Mesenchymal stem cell (in vitro differentiated cells and primary cell): ENCODE results near the gene NAPG.
A peak's percentile ranks its signal among the peaks of the same experiment; 100 is the strongest.
"Not testable (repeated sequence)": the region's sequence is repeated elsewhere in the genome, so short reads cannot be mapped to it uniquely, and the experiment has no call there.

Experiments used
- DNase-seq: peaks from one replicate; pipeline ENCODE4 v3.0.0-alpha.2; 2013
- H2AFZ ChIP-seq: one replicate; pipeline ENCODE4 v1.6.1; 2013; ENCODE audit warnings: low read depth, mild to moderate bottlenecking, control low read depth, inconsistent platforms, low read length, moderate library complexity
- H2AK5ac ChIP-seq: 2 replicates; pipeline ENCODE4 v1.6.1; 2013; ENCODE audit warnings: low read length, moderate library complexity, mild to moderate bottlenecking, inconsistent platforms; ENCODE audit not compliant: severe bottlenecking
- H2BK120ac ChIP-seq: one replicate; pipeline ENCODE4 v1.6.1; 2013; ENCODE audit warnings: low read depth, mild to moderate bottlenecking, inconsistent platforms, low read length, moderate library complexity
- H2BK12ac ChIP-seq, 2 experiments: one replicate each; pipeline ENCODE4 v1.6.1; 2013; ENCODE audit warnings: inconsistent platforms in 2 of 2, low read length in 2 of 2, mild to moderate bottlenecking in 2 of 2, moderate library complexity in 2 of 2, control low read depth in 1 of 2
- H2BK15ac ChIP-seq: one replicate; pipeline ENCODE4 v1.6.1; 2013; ENCODE audit warnings: mild to moderate bottlenecking, low read depth, inconsistent platforms; ENCODE audit not compliant: poor library complexity, severe bottlenecking
- H2BK5ac ChIP-seq: 2 replicates; pipeline ENCODE4 v1.6.1; 2013; ENCODE audit warnings: low read depth, mild to moderate bottlenecking, low read length, control low read depth, inconsistent platforms; ENCODE audit not compliant: poor library complexity, severe bottlenecking
- H3K14ac ChIP-seq, 2 experiments: one replicate each; pipeline ENCODE4 v1.6.1; 2013; ENCODE audit warnings: inconsistent platforms in 2 of 2, low read length in 2 of 2, control low read depth in 1 of 2, mild to moderate bottlenecking in 1 of 2, moderate library complexity in 1 of 2
- H3K18ac ChIP-seq, 2 experiments: one replicate each; pipeline ENCODE4 v1.6.1; 2013; ENCODE audit warnings: inconsistent platforms in 2 of 2, low read length in 2 of 2, control low read depth in 1 of 2, low read depth in 1 of 2, mild to moderate bottlenecking in 1 of 2
- H3K23ac ChIP-seq, 2 experiments: one replicate each; pipeline ENCODE4 v1.6.1; 2013; ENCODE audit warnings: inconsistent platforms in 2 of 2, low read length in 2 of 2, mild to moderate bottlenecking in 2 of 2, moderate library complexity in 2 of 2, control low read depth in 1 of 2
- H3K27ac ChIP-seq: 2 replicates; pipeline ENCODE4 v1.5.1; 2013; ENCODE audit warnings: mild to moderate bottlenecking, moderate library complexity, low read length, control low read depth, inconsistent platforms; ENCODE audit not compliant: poor library complexity, severe bottlenecking
- H3K27me3 ChIP-seq, 2 experiments: 2 replicates each; pipeline versions ENCODE4 v1.6.1 to v1.7.0; 2013; ENCODE audit warnings: low read length in 2 of 2, mild to moderate bottlenecking in 2 of 2, moderate library complexity in 2 of 2, control low read depth in 1 of 2, inconsistent platforms in 1 of 2; ENCODE audit not compliant: control insufficient read depth in 1 of 2, insufficient read depth in 1 of 2
- H3K36me3 ChIP-seq, 2 experiments: 2 replicates each; pipeline versions ENCODE4 v1.6.1 to v1.7.0; 2013; ENCODE audit warnings: low read length in 2 of 2, control low read depth in 1 of 2, inconsistent platforms in 1 of 2, low read depth in 1 of 2, mild to moderate bottlenecking in 1 of 2; ENCODE audit not compliant: insufficient read depth in 2 of 2, control insufficient read depth in 1 of 2
- H3K4ac ChIP-seq, 2 experiments: one replicate each; pipeline ENCODE4 v1.6.1; 2013; ENCODE audit warnings: inconsistent platforms in 2 of 2, low read length in 2 of 2, mild to moderate bottlenecking in 2 of 2, moderate library complexity in 2 of 2, control low read depth in 1 of 2, low read depth in 1 of 2
- H3K4me1 ChIP-seq: 2 replicates; pipeline ENCODE4 v1.6.1; 2013; ENCODE audit warnings: low read depth, low read length, control low read depth; ENCODE audit not compliant: control insufficient read depth, insufficient read depth
- H3K4me2 ChIP-seq: 2 replicates; pipeline ENCODE4 v1.6.1; 2013; ENCODE audit warnings: low read length, mild to moderate bottlenecking, inconsistent platforms; ENCODE audit not compliant: poor library complexity, severe bottlenecking
- H3K4me3 ChIP-seq, 2 experiments: 2 replicates each; pipeline versions ENCODE4 v1.5.1 to v1.7.0; 2013; ENCODE audit warnings: low read length in 2 of 2, mild to moderate bottlenecking in 2 of 2, control low read depth in 1 of 2, low read depth in 1 of 2; ENCODE audit not compliant: insufficient read depth in 1 of 2
- H3K79me1 ChIP-seq: replicated peaks from 2 replicates; pipeline ENCODE4 v1.6.1; 2013; ENCODE audit warnings: mild to moderate bottlenecking, control low read depth, low read length, inconsistent platforms; ENCODE audit not compliant: poor library complexity, severe bottlenecking
- H3K9ac ChIP-seq: 2 replicates; pipeline ENCODE4 v1.7.0; 2013; ENCODE audit warnings: mild to moderate bottlenecking, low read length, moderate library complexity
- H3K9me3 ChIP-seq: 2 replicates; pipeline ENCODE4 v1.7.0; 2013; ENCODE audit warnings: mild to moderate bottlenecking, low read length; ENCODE audit not compliant: control insufficient read depth
- H4K8ac ChIP-seq: one replicate; pipeline ENCODE4 v1.6.1; 2013; ENCODE audit warnings: inconsistent platforms, mild to moderate bottlenecking, low read length, moderate library complexity
- H4K91ac ChIP-seq: one replicate; pipeline ENCODE4 v1.6.1; 2013; ENCODE audit warnings: mild to moderate bottlenecking, low read length, inconsistent platforms
- WGBS: methylation state at CpG from one replicate; pipeline ENCODE4 v1.1.7; 2013; ENCODE audit warnings: mixed read lengths; 5-methylcytosine and 5-hydroxymethylcytosine counted together

The NAPG gene

GRCh38 chr18:10570622-10571021, 44.8 kb downstream of the NAPG start:
- Histone ChIP-seq H2BK120ac (no peak overlapping the region), H3K27ac (no peak overlapping the region), H2AFZ (no peak overlapping the region), H3K9ac (no peak overlapping the region), H2AK5ac (no peak overlapping the region), H2BK15ac (no peak overlapping the region), H3K23ac (no peak overlapping the region), H3K4me1 (no peaks in the 10 kb centered on the region), H3K36me3 (no peaks in the 10 kb centered on the region), H3K4me3 (no peak overlapping the region), H3K4ac (no peak overlapping the region), H3K14ac (no peak overlapping the region), H2BK12ac (no peak overlapping the region), H3K79me1 (no peaks in the 10 kb centered on the region), H2BK5ac (no peak overlapping the region), H4K8ac (no peak overlapping the region), H3K27me3 (no peaks in the 10 kb centered on the region), H3K9me3 (no peaks in the 10 kb centered on the region), H3K4me2 (no peak overlapping the region), H4K91ac (no peak overlapping the region), H3K18ac (no peak overlapping the region)
- 91% methylated on average over 1 of the region's 1 CpG for WGBS
- no peak for DNase-seq

- no peak overlapping the region for H2AK5ac ChIP-seq
- no peak overlapping the region for H2BK5ac ChIP-seq
- no peak overlapping the region for H3K4ac ChIP-seq
- H2BK120ac ChIP-seq, result no peak overlapping the region
- H3K4me3 ChIP-seq, result no peak overlapping the region
- no peak overlapping the region for H3K27ac ChIP-seq
- H4K91ac ChIP-seq, result no peak overlapping the region
- WGBS, result 71% methylated on average over 2 of the region's 2 CpGs
- DNase-seq, result no peak
- no peaks in the 10 kb centered on the region for H3K79me1 ChIP-seq
- no peak overlapping the region for H3K23ac ChIP-seq
- peak overlapping the region; percentile 14 for H2AFZ ChIP-seq
- no peak overlapping the region for H3K9ac ChIP-seq
- H2BK12ac ChIP-seq, result no peak overlapping the region
- H2BK15ac ChIP-seq, result no peak overlapping the region
- H4K8ac ChIP-seq, result no peak overlapping the region
- H3K18ac ChIP-seq, result no peak overlapping the region
- no peaks in the 10 kb centered on the region for H3K9me3 ChIP-seq
- no peak overlapping the region for H3K4me2 ChIP-seq
- no peaks in the 10 kb centered on the region for H3K4me1 ChIP-seq
- no peaks in the 10 kb centered on the region for H3K27me3 ChIP-seq
- no peaks in the 10 kb centered on the region for H3K36me3 ChIP-seq
- H3K14ac ChIP-seq, result no peak overlapping the region
Observed at GRCh38 chr18:10571537-10571936, 45.7 kb downstream of the NAPG start.

GRCh38 chr18:10573261-10573660, 47.4 kb downstream of the NAPG start:
- not testable (repeated sequence) for H3K23ac ChIP-seq, H3K4me2 ChIP-seq, H3K18ac ChIP-seq, H2AFZ ChIP-seq, H4K91ac ChIP-seq, H3K4ac ChIP-seq, H3K14ac ChIP-seq, H2BK120ac ChIP-seq, H3K4me1 ChIP-seq, H3K36me3 ChIP-seq, H3K4me3 ChIP-seq, H3K9me3 ChIP-seq, H3K79me1 ChIP-seq, H2BK15ac ChIP-seq, H2AK5ac ChIP-seq, H4K8ac ChIP-seq, H3K27me3 ChIP-seq, H2BK12ac ChIP-seq, H2BK5ac ChIP-seq, H3K9ac ChIP-seq, DNase-seq, H3K27ac ChIP-seq
- no CpG with 5 or more reads among the region's 2 CpGs for WGBS

- H4K91ac ChIP-seq, H2BK5ac ChIP-seq, H3K79me1 ChIP-seq, H3K4me1 ChIP-seq, H3K36me3 ChIP-seq, H2BK120ac ChIP-seq, H2AK5ac ChIP-seq, H2AFZ ChIP-seq, H3K27me3 ChIP-seq, H3K4me2 ChIP-seq, H2BK15ac ChIP-seq, H3K9me3 ChIP-seq, DNase-seq, H3K4ac ChIP-seq, H4K8ac ChIP-seq, H3K23ac ChIP-seq, H3K27ac ChIP-seq, H3K9ac ChIP-seq, H3K18ac ChIP-seq, H2BK12ac ChIP-seq, H3K4me3 ChIP-seq, H3K14ac ChIP-seq: not testable (repeated sequence)
- no CpG with 5 or more reads among the region's 2 CpGs for WGBS
Observed at GRCh38 chr18:10574412-10574811, 48.6 kb downstream of the NAPG start.
